KMS-11 (cell line): ENCODE results near the gene AJAP1.

Source experiments
- H2AFZ ChIP-seq: fragments of 200-600 bp; sonication (generic); 2 replicates; pipeline ENCODE4 v1.6.1; 2016; ENCODE audit warnings: antibody characterized with exemption, mixed run types, low read depth
- H3K27ac ChIP-seq: fragments of 200-600 bp; sonication (generic); 2 replicates; pipeline ENCODE4 v1.6.1; 2016; ENCODE audit warnings: mild to moderate bottlenecking, mixed run types
- H3K27me3 ChIP-seq: fragments of 200-600 bp; sonication (generic); 2 replicates; pipeline ENCODE4 v1.6.1; 2017; ENCODE audit warnings: mild to moderate bottlenecking, low read depth, mixed run types, moderate library complexity; ENCODE audit not compliant: insufficient read depth
- H3K36me3 ChIP-seq: fragments of 200-600 bp; sonication (generic); 2 replicates; pipeline ENCODE4 v1.6.1; 2017; ENCODE audit warnings: mild to moderate bottlenecking, mixed run types; ENCODE audit not compliant: insufficient read depth
- H3K4me1 ChIP-seq: fragments of 200-600 bp; sonication (generic); 2 replicates; pipeline ENCODE4 v1.6.1; 2016; ENCODE audit warnings: mild to moderate bottlenecking, low read depth, mixed run types; ENCODE audit not compliant: poor library complexity, severe bottlenecking
- H3K4me2 ChIP-seq: fragments of 200-600 bp; sonication (generic); 2 replicates; pipeline ENCODE4 v1.7.0; 2016; ENCODE audit warnings: mild to moderate bottlenecking, mixed run types
- H3K4me3 ChIP-seq: fragments of 200-600 bp; sonication (generic); IDR thresholded peaks from 2 replicates; pipeline ENCODE4 v1.6.1; 2017; ENCODE audit warnings: low read depth, low read length, mixed read lengths; ENCODE audit not compliant: insufficient read depth
- H3K79me2 ChIP-seq: fragments of 200-600 bp; sonication (generic); 2 replicates; pipeline ENCODE4 v1.6.1; 2016; ENCODE audit warnings: low read depth, mixed run types; ENCODE audit not compliant: insufficient read depth
- H3K9ac ChIP-seq: fragments of 200-600 bp; sonication (generic); 2 replicates; pipeline ENCODE4 v1.6.1; 2016; ENCODE audit warnings: mild to moderate bottlenecking, mixed run types
- H4K20me1 ChIP-seq: fragments of 200-600 bp; sonication (generic); 2 replicates; pipeline ENCODE4 v1.6.1; 2016; ENCODE audit warnings: mild to moderate bottlenecking, mixed run types; ENCODE audit not compliant: insufficient read depth
- TF ChIP-seq, protein P1 (sequence below): fragments of 200-600 bp; sonication (generic); conservative IDR thresholded peaks from 2 replicates; pipeline ENCODE4 v1.6.1; 2017; ENCODE audit warnings: low read depth, mild to moderate bottlenecking, antibody characterized with exemption, low read length, moderate library complexity, mixed read lengths

AJAP1 gene

DNA sequence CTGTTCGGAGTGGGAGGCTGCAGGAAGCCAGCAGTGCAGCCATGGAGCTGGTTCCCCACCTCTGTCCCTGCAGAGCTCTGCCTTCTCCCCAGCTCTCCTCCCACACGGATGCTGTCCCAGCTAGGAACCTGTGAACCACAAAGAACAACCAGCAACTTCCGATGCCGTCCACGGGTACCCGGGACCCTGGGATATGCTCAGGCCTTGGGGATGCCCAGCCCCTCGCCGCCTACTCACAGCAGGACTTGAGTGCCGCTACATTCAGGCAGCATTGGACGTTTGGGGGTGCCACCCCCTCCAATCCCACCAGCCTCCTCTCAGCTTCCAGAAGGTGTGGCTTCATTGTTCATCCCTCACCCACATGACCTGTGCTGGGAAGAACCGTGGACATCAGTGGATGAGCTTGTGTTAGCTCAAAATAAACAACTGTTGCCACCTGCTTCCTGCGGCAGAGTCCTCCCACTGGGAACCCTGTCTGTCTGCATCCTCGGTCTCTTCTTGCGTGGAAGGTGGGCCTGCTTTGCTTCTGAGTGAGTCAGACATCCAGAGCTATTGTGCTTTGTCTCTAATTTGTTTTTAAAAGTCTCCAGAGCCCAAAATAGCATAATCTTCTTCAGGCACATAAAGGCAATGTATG is 20.1 kb upstream of the AJAP1 start:
- Histone ChIP-seq H4K20me1 (no peaks in the 10 kb centered on the region), H3K27me3 (peaks cover 16% of the 10 kb centered on the region; the same call in 1 of the 2 replicates), H3K79me2 (no peaks in the 10 kb centered on the region), H2AFZ (no peak overlapping the region), H3K36me3 (no peaks in the 10 kb centered on the region), H3K9ac (no peak overlapping the region), H3K4me3 (no peak overlapping the region), H3K27ac (no peak overlapping the region), H3K4me2 (no peak overlapping the region), H3K4me1 (no peaks in the 10 kb centered on the region)
- TF ChIP-seq, protein P1, sequence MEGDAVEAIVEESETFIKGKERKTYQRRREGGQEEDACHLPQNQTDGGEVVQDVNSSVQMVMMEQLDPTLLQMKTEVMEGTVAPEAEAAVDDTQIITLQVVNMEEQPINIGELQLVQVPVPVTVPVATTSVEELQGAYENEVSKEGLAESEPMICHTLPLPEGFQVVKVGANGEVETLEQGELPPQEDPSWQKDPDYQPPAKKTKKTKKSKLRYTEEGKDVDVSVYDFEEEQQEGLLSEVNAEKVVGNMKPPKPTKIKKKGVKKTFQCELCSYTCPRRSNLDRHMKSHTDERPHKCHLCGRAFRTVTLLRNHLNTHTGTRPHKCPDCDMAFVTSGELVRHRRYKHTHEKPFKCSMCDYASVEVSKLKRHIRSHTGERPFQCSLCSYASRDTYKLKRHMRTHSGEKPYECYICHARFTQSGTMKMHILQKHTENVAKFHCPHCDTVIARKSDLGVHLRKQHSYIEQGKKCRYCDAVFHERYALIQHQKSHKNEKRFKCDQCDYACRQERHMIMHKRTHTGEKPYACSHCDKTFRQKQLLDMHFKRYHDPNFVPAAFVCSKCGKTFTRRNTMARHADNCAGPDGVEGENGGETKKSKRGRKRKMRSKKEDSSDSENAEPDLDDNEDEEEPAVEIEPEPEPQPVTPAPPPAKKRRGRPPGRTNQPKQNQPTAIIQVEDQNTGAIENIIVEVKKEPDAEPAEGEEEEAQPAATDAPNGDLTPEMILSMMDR: no peak

DNA sequence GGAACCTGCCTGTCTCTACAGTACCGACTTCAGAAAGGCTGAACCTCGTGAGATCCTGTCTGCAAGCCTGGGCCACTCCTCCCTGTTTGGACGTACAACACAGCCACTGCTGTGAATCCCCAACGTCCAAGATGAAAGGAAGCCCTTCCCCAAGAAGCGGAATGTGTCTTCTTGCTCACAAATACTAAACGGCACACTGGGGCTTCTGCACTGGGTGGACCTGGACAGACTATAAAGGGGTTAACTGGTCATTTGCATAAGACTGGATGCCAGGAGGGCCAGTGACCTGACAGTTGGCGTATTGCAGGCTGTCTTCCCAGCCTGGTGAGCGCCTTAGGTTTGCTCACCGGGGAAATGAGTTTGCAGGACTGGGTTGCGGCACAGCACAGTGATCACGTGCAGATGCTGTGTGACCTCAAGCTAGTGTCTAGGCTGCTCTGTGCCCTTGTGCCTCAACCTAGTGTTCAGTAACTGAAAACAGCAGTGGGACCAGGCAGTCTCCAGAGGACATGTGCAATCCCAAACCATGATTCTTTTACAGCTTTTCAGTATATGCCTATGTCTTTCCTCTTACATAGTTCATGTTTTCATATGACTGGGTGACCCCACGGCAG is 19.5 kb upstream of the AJAP1 start:
- TF ChIP-seq, protein P1: no peak
- no peaks in the 10 kb centered on the region for H4K20me1 ChIP-seq
- no peak overlapping the region for H3K4me3 ChIP-seq
- no peak overlapping the region for H3K9ac ChIP-seq
- H3K27me3 ChIP-seq: peaks cover 16% of the 10 kb centered on the region; the same call in 1 of the 2 replicates
- no peaks in the 10 kb centered on the region for H3K79me2 ChIP-seq
- no peaks in the 10 kb centered on the region for H3K4me1 ChIP-seq
- H2AFZ ChIP-seq: no peak overlapping the region
- no peaks in the 10 kb centered on the region for H3K36me3 ChIP-seq
- H3K27ac ChIP-seq: no peak overlapping the region
- no peak overlapping the region for H3K4me2 ChIP-seq

DNA sequence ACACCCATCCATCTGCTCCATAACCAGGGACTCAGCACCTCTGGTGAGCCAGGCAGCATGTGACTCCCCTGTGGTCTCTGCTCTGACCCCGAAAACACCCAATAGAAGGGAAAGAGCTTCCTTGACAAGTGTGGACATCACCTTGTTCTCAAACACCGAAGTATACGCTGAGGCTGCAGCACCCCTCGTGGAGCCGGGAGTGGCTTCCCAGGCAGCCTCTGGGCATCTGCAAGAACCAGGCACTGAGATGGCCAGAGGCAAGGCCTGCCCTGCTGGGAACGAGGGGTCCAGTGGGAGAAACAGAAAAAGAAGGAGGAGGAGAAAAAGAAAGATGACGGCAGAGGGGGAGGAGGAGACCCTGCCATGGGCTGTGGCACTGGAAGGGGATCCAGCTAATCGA is 18.2 kb upstream of the AJAP1 start:
- H3K36me3 ChIP-seq: no peaks in the 10 kb centered on the region
- no peak overlapping the region for H3K27ac ChIP-seq
- no peaks in the 10 kb centered on the region for H3K79me2 ChIP-seq
- H3K4me1 ChIP-seq: no peaks in the 10 kb centered on the region
- H4K20me1 ChIP-seq: no peaks in the 10 kb centered on the region
- H3K9ac ChIP-seq: no peak overlapping the region
- H3K27me3 ChIP-seq: peaks cover 16% of the 10 kb centered on the region; the same call in 1 of the 2 replicates
- no peak overlapping the region for H3K4me3 ChIP-seq
- TF ChIP-seq, protein P1: no peak
- H2AFZ ChIP-seq: no peak overlapping the region
- no peak overlapping the region for H3K4me2 ChIP-seq

DNA sequence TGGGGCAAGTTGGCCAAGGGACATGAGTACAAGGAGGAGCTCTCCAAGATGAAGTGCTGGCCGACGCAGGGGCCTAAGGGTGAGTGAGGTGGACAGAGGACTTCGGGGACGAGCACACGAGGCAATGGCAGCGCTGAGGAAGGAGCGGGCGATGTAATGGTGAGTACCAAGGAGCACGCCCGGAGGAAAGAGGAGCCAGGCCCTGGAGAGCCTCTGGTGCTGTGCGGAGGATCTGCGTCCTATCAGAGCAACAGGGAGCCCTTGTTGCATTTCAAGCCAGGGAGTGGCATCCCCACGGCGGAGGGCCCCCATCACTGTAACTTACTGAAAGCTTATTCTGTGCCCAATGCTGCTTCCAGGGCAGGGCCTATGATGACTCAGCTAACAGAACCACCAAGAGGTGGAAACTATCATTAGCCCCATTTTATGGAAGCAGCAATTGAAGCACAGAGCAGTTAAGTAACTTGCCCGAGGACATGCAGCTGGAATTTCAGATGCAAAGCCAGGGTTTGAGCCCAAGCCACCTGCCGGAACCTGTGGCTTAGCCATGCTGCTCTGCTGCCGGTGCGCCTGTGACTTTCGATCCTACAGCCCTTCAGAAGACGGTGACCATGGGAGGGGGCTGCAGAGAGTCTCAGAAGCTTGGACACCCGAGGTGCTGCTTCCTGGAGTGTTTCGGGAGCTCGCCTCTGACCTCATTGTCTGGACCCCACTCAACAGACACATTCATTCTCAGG is 17.6 kb upstream of the AJAP1 start:
- no peaks in the 10 kb centered on the region for H3K4me1 ChIP-seq
- no peaks in the 10 kb centered on the region for H4K20me1 ChIP-seq
- H3K27me3 ChIP-seq: peaks cover 17% of the 10 kb centered on the region; the same call in 1 of the 2 replicates

More for the DNA sequence above, 17.6 kb upstream of the AJAP1 start:
- no peak overlapping the region for H3K27ac ChIP-seq
- TF ChIP-seq, protein P1: no peak
- no peak overlapping the region for H2AFZ ChIP-seq
- no peak overlapping the region for H3K4me2 ChIP-seq
- no peaks in the 10 kb centered on the region for H3K36me3 ChIP-seq
- H3K9ac ChIP-seq: no peak overlapping the region
- no peaks in the 10 kb centered on the region for H3K79me2 ChIP-seq
- H3K4me3 ChIP-seq: no peak overlapping the region
